ENCODE data around the gene ANP32A. TPM values are rescaled to one million over a fixed set of nuclear protein-coding genes. Genes with fewer than 3 reads are reported as not detected.
"Not testable (repeated sequence)": the region's sequence is repeated elsewhere in the genome, so short reads cannot be mapped to it uniquely, and the experiment has no call there.

The ANP32A gene
- total RNA-seq, result 100 to 1,000 TPM; 134 TPM
- polyA plus RNA-seq, result 10 to 100 TPM; 52.7 to 64.5 TPM

- H3K36me3 Mint-ChIP-seq, result peaks cover 0 to 25% of the 10 kb centered on the region in 2 donors
- peak within 1 kb of the TSS; percentile 77 to 88 for H3K4me3 ChIP-seq (ENCODE audit: low read length in 2 of 2)
- peak within 1 kb of the TSS; percentile 93 to 100 (median 98) for H3K4me3 Mint-ChIP-seq
- POLR2A ChIA-PET (ENCODE audit: partially characterized antibody), result interaction anchor here (0.7 to 6.4 kb wide), 6 partner anchors 13 to 766 kb away, joined by 3 to 92 read pairs (median 4); partner anchors contain the start of gene PIAS1
- intact Hi-C loops (cut with micrococcal nuclease), result loop anchor here (5.0 to 10.0 kb wide), 2 partner anchors 594 to 647 kb away; partner anchors contain the start of gene KIF23
- H3K4me1 Mint-ChIP-seq, result peaks cover 20 to 38% (median 23%) of the 10 kb centered on the region in 4 donors
- DNase-seq, result peak; percentile 94 to 98 (median 95)
- no peaks in the 10 kb centered on the region for H3K9me3 ChIP-seq (ENCODE audit: control insufficient read depth in 1 of 2, low read length in 2 of 2)
- H3K36me3 ChIP-seq (ENCODE audit: insufficient read depth, low read length), result no peaks in the 10 kb centered on the region
- H3K27me3 ChIP-seq (ENCODE audit: insufficient read depth, low read length), result no peaks in the 10 kb centered on the region
- H3K27ac ChIP-seq (ENCODE audit: low read depth, low read length), result peak within 1 kb of the TSS; percentile 91
- no peaks in the 10 kb centered on the region for H3K27me3 Mint-ChIP-seq
- peaks cover 28% of the 10 kb centered on the region for H3K4me1 ChIP-seq (ENCODE audit: insufficient read depth, low read length)
- H3K9me3 Mint-ChIP-seq, result peaks cover 0 to 2% (median 0%) of the 10 kb centered on the region in 8 donors
- CTCF ChIA-PET (ENCODE audit: partially characterized antibody), result interaction anchor here (1.8 kb wide), 1 partner anchor 36 kb away, joined by 5 read pairs; no protein-coding TSS in a partner anchor
- peak within 1 kb of the TSS; percentile 93 to 99 (median 98) for H3K27ac Mint-ChIP-seq
Measured at GRCh38 chr15:68820295-68821189, at the start of gene ANP32A. ANP32A (minus strand) TSS chr15:68820895; CDS start chr15:68820751, 144 bp downstream.

DNA sequence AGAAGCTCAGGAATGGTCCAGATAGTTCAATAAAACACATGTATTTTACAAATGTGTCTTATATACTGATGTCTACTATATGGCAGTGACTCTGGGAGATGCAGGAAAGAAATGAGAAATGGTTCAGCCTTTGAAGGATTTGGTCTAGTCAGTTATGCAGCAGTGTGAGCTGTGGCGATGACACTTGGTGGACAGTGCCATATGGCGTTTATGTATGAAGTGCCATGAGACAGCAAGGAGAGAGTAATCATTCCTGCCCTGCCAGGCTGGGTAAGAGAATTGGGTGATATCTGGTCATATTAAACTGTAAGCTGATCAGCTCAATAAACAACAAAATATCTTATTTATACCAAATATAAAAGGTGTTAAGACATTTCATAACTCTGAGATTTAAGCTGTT is 47.6 kb upstream of the ANP32A start:
- Histone ChIP-seq H3K27ac (ENCODE audit: low read depth, low read length) (no peak overlapping the region), H3K36me3 (ENCODE audit: insufficient read depth, low read length) (no peaks in the 10 kb centered on the region), H3K27me3 (ENCODE audit: insufficient read depth, low read length) (peaks cover 7% of the 10 kb centered on the region), H3K4me3 (ENCODE audit: low read length in 2 of 2) (no peak overlapping the region), H3K4me1 (ENCODE audit: insufficient read depth, low read length) (no peaks in the 10 kb centered on the region), H3K9me3 (ENCODE audit: control insufficient read depth in 1 of 2, low read length in 2 of 2) (no peaks in the 10 kb centered on the region)
- H3K4me1 Mint-ChIP-seq, result peaks cover 0 to 1% (median 0%) of the 10 kb centered on the region in 4 donors
- H3K27ac Mint-ChIP-seq, result no peak overlapping the region
- no peak overlapping the region for H3K4me3 Mint-ChIP-seq
- DNase-seq, result no peak
- H3K9me3 Mint-ChIP-seq, result peaks cover 0 to 12% (median 6%) of the 10 kb centered on the region in 8 donors
- H3K36me3 Mint-ChIP-seq, result no peaks in the 10 kb centered on the region
- peaks cover 6 to 19% of the 10 kb centered on the region in 2 donors for H3K27me3 Mint-ChIP-seq
- CTCF ChIA-PET (ENCODE audit: partially characterized antibody), result interaction anchor here (0.5 to 2.0 kb wide), 9 partner anchors 9 to 309 kb away, joined by 3 to 5 read pairs (median 4); no protein-coding TSS in a partner anchor
- intact Hi-C loops (cut with micrococcal nuclease), result no loop called here
- POLR2A ChIA-PET (ENCODE audit: partially characterized antibody), result no interaction called here

DNA sequence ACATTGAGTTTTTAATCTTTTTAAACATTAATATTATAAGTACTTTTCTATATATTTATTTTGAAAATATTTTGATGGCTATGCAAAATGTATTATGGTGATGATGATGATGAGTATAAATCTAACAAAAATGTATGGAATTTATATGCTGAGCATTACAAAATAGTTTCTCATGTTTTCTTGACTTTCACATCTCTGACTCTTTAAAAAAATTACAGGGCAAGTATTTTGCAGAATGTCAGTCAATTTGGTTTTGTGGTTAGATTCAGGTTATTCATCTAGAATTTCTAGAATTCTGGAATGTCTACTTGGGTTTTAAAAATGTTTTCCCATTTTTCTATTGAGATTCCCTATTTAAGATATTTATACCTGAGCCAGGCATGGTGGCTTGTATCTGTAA is 41.7 kb upstream of the ANP32A start:
- no peaks in the 10 kb centered on the region for H3K9me3 ChIP-seq (ENCODE audit: control insufficient read depth in 1 of 2, low read length in 2 of 2)
- H3K4me3 ChIP-seq (ENCODE audit: low read length in 2 of 2), result no peak overlapping the region
- CTCF ChIA-PET (ENCODE audit: partially characterized antibody), result interaction anchor here (1.5 kb wide), 1 partner anchor 14 kb away, joined by 4 read pairs; no protein-coding TSS in a partner anchor
- Mint-ChIP-seq H3K27me3 (peaks cover 3 to 9% of the 10 kb centered on the region in 2 donors), H3K4me1 (peaks cover 0 to 1% (median 0%) of the 10 kb centered on the region in 4 donors), H3K27ac (no peak overlapping the region), H3K9me3 (peaks cover 0 to 26% (median 12%) of the 10 kb centered on the region in 8 donors), H3K36me3 (peaks cover 2 to 4% of the 10 kb centered on the region in 2 donors), H3K4me3 (no peak overlapping the region)
- no peaks in the 10 kb centered on the region for H3K4me1 ChIP-seq (ENCODE audit: insufficient read depth, low read length)
- intact Hi-C loops (cut with micrococcal nuclease), result no loop called here
- H3K27ac ChIP-seq (ENCODE audit: low read depth, low read length), result no peak overlapping the region
- no peak for DNase-seq
- POLR2A ChIA-PET (ENCODE audit: partially characterized antibody), result no interaction called here
- H3K27me3 ChIP-seq (ENCODE audit: insufficient read depth, low read length), result peaks cover 3% of the 10 kb centered on the region
- H3K36me3 ChIP-seq (ENCODE audit: insufficient read depth, low read length), result no peaks in the 10 kb centered on the region

- H3K4me1 ChIP-seq (ENCODE audit: insufficient read depth, low read length); H3K36me3 ChIP-seq (ENCODE audit: insufficient read depth, low read length); DNase-seq; intact Hi-C loops (cut with micrococcal nuclease); H3K4me3 Mint-ChIP-seq; H3K27ac Mint-ChIP-seq; H3K36me3 Mint-ChIP-seq; H3K4me3 ChIP-seq (ENCODE audit: low read length in 2 of 2); POLR2A ChIA-PET (ENCODE audit: partially characterized antibody); H3K9me3 ChIP-seq (ENCODE audit: control insufficient read depth in 1 of 2, low read length in 2 of 2); H3K4me1 Mint-ChIP-seq; CTCF ChIA-PET (ENCODE audit: partially characterized antibody); H3K27ac ChIP-seq (ENCODE audit: low read depth, low read length); H3K27me3 ChIP-seq (ENCODE audit: insufficient read depth, low read length); H3K27me3 Mint-ChIP-seq: not testable (repeated sequence)
- peaks cover 0 to 36% (median 20%) of the 10 kb centered on the region in 8 donors for H3K9me3 Mint-ChIP-seq
Measured at GRCh38 chr15:68858666-68859065, 38.0 kb upstream of the ANP32A start.

GRCh38 chr15:68857443-68857842 is 36.7 kb upstream of the ANP32A start:
- H3K36me3 ChIP-seq (ENCODE audit: insufficient read depth, low read length); H3K4me1 ChIP-seq (ENCODE audit: insufficient read depth, low read length); H3K4me3 Mint-ChIP-seq; H3K9me3 ChIP-seq (ENCODE audit: control insufficient read depth in 1 of 2, low read length in 2 of 2); POLR2A ChIA-PET (ENCODE audit: partially characterized antibody); H3K27ac Mint-ChIP-seq; intact Hi-C loops (cut with micrococcal nuclease); H3K36me3 Mint-ChIP-seq; H3K4me1 Mint-ChIP-seq; H3K27me3 ChIP-seq (ENCODE audit: insufficient read depth, low read length); H3K4me3 ChIP-seq (ENCODE audit: low read length in 2 of 2); DNase-seq; H3K27me3 Mint-ChIP-seq; H3K27ac ChIP-seq (ENCODE audit: low read depth, low read length): not testable (repeated sequence)
- CTCF ChIA-PET (ENCODE audit: partially characterized antibody), result interaction anchor here (0.7 to 1.0 kb wide), 3 partner anchors 11 to 24 kb away, joined by 3 to 4 read pairs (median 3); no protein-coding TSS in a partner anchor
- H3K9me3 Mint-ChIP-seq, result peaks cover 0 to 30% (median 20%) of the 10 kb centered on the region in 8 donors

GRCh38 chr15:68852461-68852860 is 31.8 kb upstream of the ANP32A start:
- H3K4me1 ChIP-seq (ENCODE audit: insufficient read depth, low read length), result no peaks in the 10 kb centered on the region
- ChIA-PET CTCF (ENCODE audit: partially characterized antibody) (interaction anchor here (1.0 kb wide), 1 partner anchor 16 kb away, joined by 4 read pairs; no protein-coding TSS in a partner anchor), POLR2A (ENCODE audit: partially characterized antibody) (no interaction called here)
- intact Hi-C loops (cut with micrococcal nuclease), result no loop called here
- H3K9me3 Mint-ChIP-seq, result peaks cover 0 to 16% (median 13%) of the 10 kb centered on the region in 8 donors
- H3K36me3 Mint-ChIP-seq, result no peaks in the 10 kb centered on the region
- H3K27me3 Mint-ChIP-seq, result peaks cover 11 to 12% of the 10 kb centered on the region in 2 donors
- H3K27me3 ChIP-seq (ENCODE audit: insufficient read depth, low read length), result no peaks in the 10 kb centered on the region
- H3K36me3 ChIP-seq (ENCODE audit: insufficient read depth, low read length), result no peaks in the 10 kb centered on the region
- H3K9me3 ChIP-seq (ENCODE audit: control insufficient read depth in 1 of 2, low read length in 2 of 2), result no peaks in the 10 kb centered on the region
- no peak overlapping the region for H3K27ac Mint-ChIP-seq
- no peak overlapping the region for H3K4me3 Mint-ChIP-seq
- no peak for DNase-seq
- no peaks in the 10 kb centered on the region for H3K4me1 Mint-ChIP-seq
- H3K4me3 ChIP-seq (ENCODE audit: low read length in 2 of 2), result no peak overlapping the region
- no peak overlapping the region for H3K27ac ChIP-seq (ENCODE audit: low read depth, low read length)

DNA sequence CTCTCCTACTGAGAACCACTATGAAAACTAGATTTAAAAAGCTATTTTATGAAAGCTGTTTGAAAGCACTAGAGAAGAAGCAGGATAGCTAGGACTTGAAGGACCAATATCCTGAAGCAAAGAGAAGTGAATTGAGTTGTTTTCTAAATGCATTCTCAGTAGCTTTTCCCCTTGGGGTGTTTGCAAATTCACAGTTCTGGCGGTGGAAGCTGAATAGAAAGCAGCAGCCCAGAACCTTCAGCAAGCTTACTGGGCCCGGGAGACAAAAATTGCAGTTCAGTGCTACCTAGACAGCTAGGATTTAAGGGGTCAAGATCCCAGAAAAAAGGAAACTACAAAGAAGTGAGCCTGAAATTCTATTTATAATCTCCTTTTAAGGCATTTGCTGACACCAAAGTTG is 31.3 kb upstream of the ANP32A start:
- intact Hi-C loops (cut with micrococcal nuclease), result no loop called here
- Histone ChIP-seq H3K36me3 (ENCODE audit: insufficient read depth, low read length) (no peaks in the 10 kb centered on the region), H3K4me1 (ENCODE audit: insufficient read depth, low read length) (no peaks in the 10 kb centered on the region), H3K27ac (ENCODE audit: low read depth, low read length) (no peak overlapping the region), H3K4me3 (ENCODE audit: low read length in 2 of 2) (no peak overlapping the region), H3K27me3 (ENCODE audit: insufficient read depth, low read length) (no peaks in the 10 kb centered on the region), H3K9me3 (ENCODE audit: control insufficient read depth in 1 of 2, low read length in 2 of 2) (no peaks in the 10 kb centered on the region)
- POLR2A ChIA-PET (ENCODE audit: partially characterized antibody), result no interaction called here
- H3K9me3 Mint-ChIP-seq, result peaks cover 0 to 12% (median 9%) of the 10 kb centered on the region in 8 donors
- CTCF ChIA-PET (ENCODE audit: partially characterized antibody), result interaction anchor here (1.0 kb wide), 1 partner anchor 17 kb away, joined by 4 read pairs; no protein-coding TSS in a partner anchor
- no peaks in the 10 kb centered on the region for H3K36me3 Mint-ChIP-seq
- peaks cover 11% of the 10 kb centered on the region in 2 donors for H3K27me3 Mint-ChIP-seq
- H3K4me1 Mint-ChIP-seq, result no peaks in the 10 kb centered on the region
- H3K4me3 Mint-ChIP-seq, result no peak overlapping the region
- no peak for DNase-seq
- no peak overlapping the region for H3K27ac Mint-ChIP-seq
